22Rv1 (cell line): ENCODE data around the gene KAZN.

Experiments
- H3K27ac ChIP-seq: fragments of 450-650 bp; 2 replicates; pipeline ENCODE4 v1.5.1; 2017
- CTCF ChIP-seq: fragments of 450-650 bp; IDR thresholded peaks from 2 replicates; pipeline ENCODE4 v1.5.1; 2017; ENCODE audit warnings: mild to moderate bottlenecking
- ZFX ChIP-seq: fragments of 450-650 bp; IDR thresholded peaks from 2 replicates; pipeline ENCODE4 v1.6.1; 2017; ENCODE audit warnings: antibody characterized with exemption, borderline replicate concordance

KAZN gene

GRCh38 chr1:14949836-14950713, 351.6 kb downstream of the KAZN start:
- no peak overlapping the region for H3K27ac ChIP-seq
- TF ChIP-seq ZFX = no peak
- TF ChIP-seq CTCF = no peak

GRCh38 chr1:14951766-14952165, 353.3 kb downstream of the KAZN start:
- no peak overlapping the region for H3K27ac ChIP-seq
- no peak for TF ChIP-seq ZFX
- TF ChIP-seq CTCF = no peak

DNA sequence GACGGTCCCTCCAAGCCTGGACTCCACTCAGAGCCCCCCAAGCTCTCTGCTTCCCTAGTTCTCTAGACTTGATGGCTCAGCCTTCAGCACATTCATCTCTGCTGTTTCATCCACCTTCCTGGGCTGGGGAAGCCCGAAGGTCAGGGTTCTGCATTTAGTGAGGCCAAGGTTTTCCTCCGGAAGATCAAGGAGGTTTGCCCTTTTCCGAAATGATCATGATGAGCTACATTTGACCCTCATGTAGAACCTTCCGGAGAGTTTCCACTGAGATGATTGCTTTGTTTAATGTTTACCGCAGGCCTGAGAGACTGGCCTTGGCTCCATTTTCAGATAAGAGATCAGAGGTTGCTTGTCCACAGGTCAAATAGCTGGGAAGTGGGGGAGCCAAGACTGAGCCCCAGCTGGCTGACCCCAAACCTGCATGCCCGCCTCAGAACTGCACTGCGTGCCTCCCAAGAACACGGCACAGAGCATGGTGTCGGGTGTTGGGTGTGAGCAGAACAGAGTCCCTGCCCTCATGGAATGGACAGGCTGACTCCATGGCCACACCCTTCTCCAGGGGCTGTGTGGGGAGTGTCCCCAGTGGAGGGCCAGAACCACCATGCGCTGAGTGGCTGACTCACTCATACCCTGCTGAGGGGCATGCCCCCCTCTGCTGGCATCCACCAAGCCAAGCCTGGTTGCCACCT, 354.3 kb downstream of the KAZN start:
- H3K27ac ChIP-seq = no peak overlapping the region
- TF ChIP-seq CTCF = no peak
- no peak for TF ChIP-seq ZFX

DNA sequence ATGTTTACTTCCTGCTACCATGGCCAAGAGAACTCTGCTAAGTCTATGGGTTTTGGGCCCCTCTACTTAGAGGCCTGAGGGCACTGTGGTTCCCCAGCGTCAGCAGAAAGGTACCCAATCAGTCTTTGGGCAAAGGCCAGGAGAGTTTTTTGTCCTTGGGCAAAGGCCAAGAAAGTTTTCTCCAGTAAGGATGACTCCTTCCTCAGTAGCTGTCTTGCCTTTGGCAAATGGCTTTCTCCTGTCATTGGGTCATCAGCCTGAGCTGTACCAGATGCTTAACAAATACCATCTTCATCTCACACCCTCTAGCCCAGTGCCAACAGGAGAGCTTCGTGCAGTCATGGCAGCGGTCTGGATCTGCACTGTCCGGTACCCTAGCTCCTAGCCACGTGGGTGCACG, 355.7 kb downstream of the KAZN start:
- no peak for TF ChIP-seq CTCF
- TF ChIP-seq ZFX = no peak
- no peak overlapping the region for H3K27ac ChIP-seq

DNA sequence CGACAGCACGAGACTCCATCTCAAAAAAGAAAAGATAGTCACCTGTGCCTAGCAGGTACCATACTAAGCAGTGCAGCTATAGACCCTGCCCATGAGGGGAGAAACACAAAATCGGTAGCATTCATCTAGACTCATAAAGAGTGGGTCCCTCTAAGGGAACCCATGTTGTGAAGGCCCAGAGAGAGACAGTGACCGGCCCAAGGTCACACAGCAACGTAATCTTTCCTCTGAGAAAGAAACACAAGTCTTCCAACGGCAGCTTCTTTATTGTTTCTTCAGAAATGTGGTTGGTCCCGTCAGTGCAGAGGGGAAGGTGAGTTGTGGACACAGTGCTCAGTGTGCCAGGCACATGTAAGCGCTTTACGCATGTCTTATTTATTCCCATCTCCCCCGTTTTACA, 356.4 kb downstream of the KAZN start:
- H3K27ac ChIP-seq = no peak overlapping the region
- TF ChIP-seq CTCF (no peak), ZFX (no peak)

DNA sequence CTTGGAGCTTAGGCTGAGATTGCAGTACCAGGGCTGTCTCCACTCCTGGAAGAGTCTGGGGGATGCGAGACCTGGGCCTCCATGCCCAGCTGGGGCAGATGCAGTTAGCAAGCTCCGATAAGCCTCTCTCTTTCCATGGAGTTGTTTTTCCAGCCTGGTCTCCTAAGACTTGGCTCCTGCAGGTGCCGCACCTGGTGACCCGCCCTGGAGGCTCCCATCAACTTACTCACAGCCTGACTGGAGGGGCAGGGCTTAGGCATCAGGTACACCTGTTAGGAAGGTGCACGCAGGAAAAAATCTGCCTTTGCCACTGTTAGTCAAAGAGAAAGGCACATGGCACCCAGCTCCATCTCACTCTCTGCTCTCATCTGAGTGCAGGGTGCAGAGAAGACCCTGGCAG, 356.9 kb downstream of the KAZN start:
- no peak for TF ChIP-seq CTCF
- no peak for TF ChIP-seq ZFX
- no peak overlapping the region for H3K27ac ChIP-seq

DNA sequence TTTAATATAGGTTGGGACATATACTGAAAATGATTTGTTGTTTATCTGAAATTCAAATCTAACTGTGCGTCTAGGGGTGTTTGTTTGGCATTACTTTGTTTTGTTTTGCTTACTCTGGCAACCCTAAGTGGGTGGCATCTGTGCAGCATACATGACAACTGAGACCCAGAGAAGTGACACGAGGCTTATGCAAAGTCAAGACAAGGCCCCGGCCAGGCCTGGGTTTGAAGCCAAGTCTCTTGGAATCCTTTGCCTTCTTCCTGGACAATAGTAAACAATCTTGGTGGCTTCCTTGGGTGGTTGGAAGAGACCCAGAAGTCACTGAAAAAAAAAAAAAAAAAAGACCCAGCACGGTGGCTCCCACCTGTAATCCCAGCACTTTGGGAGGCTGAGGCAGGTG, 357.5 kb downstream of the KAZN start:
- H3K27ac ChIP-seq = no peak overlapping the region
- TF ChIP-seq CTCF (no peak), ZFX (no peak)
